ENCODE results near the gene QDPR. TPM values are rescaled to one million over a fixed set of nuclear protein-coding genes. Genes with fewer than 3 reads are reported as not detected.

The QDPR gene
- total and polyA plus RNA-seq, 2 experiments from 2014 or later: 80.7 to 115 TPM

GRCh38 chr4:17437396-17437795 lies 74.5 kb downstream of the QDPR start:
- no peak overlapping the region for H3K4me3 ChIP-seq
- no peak for TF ChIP-seq CTCF (IDR thresholded peaks at IDR 0.05; ENCODE audit: low read depth, low read length)
- no peaks in the 10 kb centered on the region for H3K9me3 ChIP-seq (ENCODE audit: low read depth)
- H3K4me1 ChIP-seq (ENCODE audit: low read depth): no peaks in the 10 kb centered on the region
- no peaks in the 10 kb centered on the region for H3K36me3 ChIP-seq
- no peak overlapping the region for H3K27ac ChIP-seq
- no peaks in the 10 kb centered on the region for H3K27me3 ChIP-seq
- DNase-seq (ENCODE audit: low read depth in 1 of 2, low spot score in 1 of 2): no peak

- H3K4me1 ChIP-seq (ENCODE audit: low read depth): no peaks in the 10 kb centered on the region
- no peaks in the 10 kb centered on the region for H3K9me3 ChIP-seq (ENCODE audit: low read depth)
- no peak overlapping the region for H3K4me3 ChIP-seq
- no peak for TF ChIP-seq CTCF (IDR thresholded peaks at IDR 0.05; ENCODE audit: low read depth, low read length)
- H3K27ac ChIP-seq: no peak overlapping the region
- H3K36me3 ChIP-seq: no peaks in the 10 kb centered on the region
- DNase-seq (ENCODE audit: low read depth in 1 of 2, low spot score in 1 of 2): no peak
- H3K27me3 ChIP-seq: no peaks in the 10 kb centered on the region
Observed at GRCh38 chr4:17436750-17437090, 75.2 kb downstream of the QDPR start.

Other genes starting within 250 kb of the QDPR start
- not detected in 2 replicates for gene CLRN2, start 3.1 kb upstream of the QDPR start, total RNA-seq
- not detected in 2 replicates for gene CLRN2, start 3.1 kb upstream of the QDPR start, polyA plus RNA-seq
- gene LAP3, start 65.1 kb upstream of the QDPR start, total RNA-seq: 53.4 and 82.6 TPM in 2 replicates
- gene LAP3, start 65.1 kb upstream of the QDPR start, polyA plus RNA-seq: 79.0 and 97.1 TPM in 2 replicates
- 20.1 and 20.5 TPM in 2 replicates for gene MED28, start 102.6 kb upstream of the QDPR start, total RNA-seq
- 60.2 and 71.5 TPM in 2 replicates for gene MED28, start 102.6 kb upstream of the QDPR start, polyA plus RNA-seq